Measurements from ENCODE around the gene METAP2. TPM values are rescaled to one million over a fixed set of nuclear protein-coding genes. Genes with fewer than 3 reads are reported as not detected.
"Not testable (repeated sequence)": the region's sequence is repeated elsewhere in the genome, so short reads cannot be mapped to it uniquely, and the experiment has no call there.

Gene METAP2
- total RNA-seq, 4 donors from 2014 or later: 25.1 to 106 (median 30.0) TPM

DNA sequence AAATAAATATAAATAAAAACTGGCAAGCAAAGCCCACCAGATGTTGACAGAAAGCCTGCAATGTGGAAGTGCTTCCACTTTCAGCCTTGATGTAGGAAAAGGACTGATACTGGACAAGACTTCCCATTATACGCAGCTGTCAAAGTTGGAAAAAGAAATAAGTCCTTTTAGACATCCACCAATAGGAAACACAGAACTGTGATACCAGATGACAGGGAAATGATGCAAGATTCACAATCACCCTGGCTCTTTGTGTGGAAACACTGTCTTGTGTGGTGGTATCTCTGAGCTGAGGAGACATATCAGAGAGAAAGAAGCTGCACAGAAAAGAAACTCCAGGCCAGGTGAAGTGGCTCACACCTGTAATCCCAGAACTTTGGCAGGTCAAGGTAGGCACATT is 13.8 kb upstream of the METAP2 start:
- H3K36me3 ChIP-seq: no peaks in the 10 kb centered on the region
- no peak overlapping the region for H3K4me3 ChIP-seq
- TF ChIP-seq POLR2A (IDR thresholded peaks at IDR 0.05) (no peak), CTCF (IDR thresholded peaks at IDR 0.05) (no peak)
- no peak overlapping the region for H3K27ac ChIP-seq
- DNase-seq: no peak
- H3K9me3 ChIP-seq: peaks cover 0 to 14% (median 3%) of the 10 kb centered on the region in 4 donors
- H3K27me3 ChIP-seq: no peaks in the 10 kb centered on the region
- no peaks in the 10 kb centered on the region for H3K4me1 ChIP-seq

DNA sequence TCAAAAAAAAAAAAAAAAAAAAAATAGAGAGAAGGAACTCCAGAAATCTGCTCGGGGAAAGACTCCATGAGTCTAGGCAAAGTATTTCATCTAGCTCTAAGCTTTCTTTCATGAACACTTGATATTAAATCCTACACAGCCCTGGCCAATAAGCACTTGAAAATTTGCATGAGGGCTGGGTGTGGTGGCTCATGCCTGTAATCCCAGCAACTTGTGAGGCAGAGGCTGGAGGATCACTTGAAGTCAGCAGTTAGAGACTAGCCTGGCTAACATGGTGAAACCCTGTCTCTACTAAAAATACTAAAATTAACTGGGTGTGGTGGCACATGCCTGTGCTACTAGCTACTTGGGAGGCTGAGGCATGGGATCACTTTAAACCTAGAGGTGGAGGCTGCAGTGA is 13.1 kb upstream of the METAP2 start:
- no peak for TF ChIP-seq POLR2A (IDR thresholded peaks at IDR 0.05)
- TF ChIP-seq CTCF (IDR thresholded peaks at IDR 0.05): no peak
- H3K27ac ChIP-seq: no peak overlapping the region
- DNase-seq: no peak

GRCh38 chr12:95462081-95462480 is 11.9 kb upstream of the METAP2 start:
- H3K27ac ChIP-seq: no peak overlapping the region
- H3K9me3 ChIP-seq: peaks cover 0 to 13% (median 3%) of the 10 kb centered on the region in 4 donors
- no peaks in the 10 kb centered on the region for H3K4me1 ChIP-seq
- H3K4me3 ChIP-seq: no peak overlapping the region
- H3K27me3 ChIP-seq: no peaks in the 10 kb centered on the region
- no peaks in the 10 kb centered on the region for H3K36me3 ChIP-seq
- no peak for TF ChIP-seq POLR2A (IDR thresholded peaks at IDR 0.05)
- no peak for TF ChIP-seq CTCF (IDR thresholded peaks at IDR 0.05)
- no peak for DNase-seq

More for the DNA sequence above, 13.1 kb upstream of the METAP2 start:
- no peaks in the 10 kb centered on the region for H3K27me3 ChIP-seq
- H3K4me1 ChIP-seq: no peaks in the 10 kb centered on the region
- H3K4me3 ChIP-seq: no peak overlapping the region
- peaks cover 0 to 14% (median 3%) of the 10 kb centered on the region in 4 donors for H3K9me3 ChIP-seq
- H3K36me3 ChIP-seq: no peaks in the 10 kb centered on the region

DNA sequence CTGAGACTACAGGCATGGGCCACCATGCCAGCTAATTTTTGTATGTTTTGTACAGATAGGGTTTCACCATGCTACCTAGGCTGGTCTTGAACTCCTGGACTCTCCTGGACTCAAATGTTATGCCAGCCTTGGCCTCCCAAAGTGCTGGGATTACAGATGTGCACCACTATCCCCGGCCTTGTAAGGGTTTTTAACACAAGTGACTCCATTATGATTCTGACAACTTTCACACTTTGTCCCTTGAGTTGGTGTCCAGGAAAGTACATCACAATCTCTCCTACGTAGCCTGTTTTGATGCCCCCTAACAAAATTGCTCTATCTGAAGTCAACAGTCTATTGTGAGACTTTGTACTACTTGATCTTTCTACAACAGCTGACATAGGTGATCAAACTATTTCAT is 11.4 kb upstream of the METAP2 start:
- no peaks in the 10 kb centered on the region for H3K4me1 ChIP-seq
- TF ChIP-seq CTCF (IDR thresholded peaks at IDR 0.05) (no peak), POLR2A (IDR thresholded peaks at IDR 0.05) (no peak)
- no peak for DNase-seq
- no peaks in the 10 kb centered on the region for H3K36me3 ChIP-seq
- no peaks in the 10 kb centered on the region for H3K27me3 ChIP-seq
- no peak overlapping the region for H3K4me3 ChIP-seq
- H3K27ac ChIP-seq: no peak overlapping the region
- H3K9me3 ChIP-seq: peaks cover 0 to 8% (median 2%) of the 10 kb centered on the region in 4 donors

- Histone ChIP-seq H3K4me1 (no peaks in the 10 kb centered on the region), H3K4me3 (no peak overlapping the region), H3K36me3 (no peaks in the 10 kb centered on the region), H3K27ac (no peak overlapping the region), H3K9me3 (peaks cover 0 to 3% (median 0%) of the 10 kb centered on the region in 4 donors), H3K27me3 (no peaks in the 10 kb centered on the region)
- TF ChIP-seq CTCF (IDR thresholded peaks at IDR 0.05) (no peak), POLR2A (IDR thresholded peaks at IDR 0.05) (no peak)
- no peak for DNase-seq
Observed at GRCh38 chr12:95463050-95463449, 10.9 kb upstream of the METAP2 start.

GRCh38 chr12:95463776-95464175 is 10.2 kb upstream of the METAP2 start:
- not testable (repeated sequence) for H3K4me1 ChIP-seq, H3K27me3 ChIP-seq, H3K36me3 ChIP-seq, H3K27ac ChIP-seq, DNase-seq, H3K4me3 ChIP-seq, H3K9me3 ChIP-seq

Data from Peyer's patch (tissue), 4 donors.